Activated T-cell treated with anti-CD3 and anti-CD28 coated beads, Interleukin-2, amount 50 U/mL, for 24 hours (primary cell): Measurements from ENCODE around the gene LAPTM4A.
"Not testable (repeated sequence)": the region's sequence is repeated elsewhere in the genome, so short reads cannot be mapped to it uniquely, and the experiment has no call there.

Source experiments
- DNase-seq: peaks from one replicate; pipeline ENCODE4 v3.0.0-alpha.2; 2020
- H3K27ac Mint-ChIP-seq: 2 replicates; pipeline ENCODE4 v1.8.0; 2020; ENCODE audit warnings: mild to moderate bottlenecking, mixed read lengths
- H3K27me3 Mint-ChIP-seq: 2 replicates; pipeline ENCODE4 v1.8.0; 2020; ENCODE audit warnings: mixed read lengths
- H3K36me3 Mint-ChIP-seq: 2 replicates; pipeline ENCODE4 v1.8.0; 2020; ENCODE audit warnings: low read depth, mixed read lengths
- H3K4me1 Mint-ChIP-seq: 2 replicates; pipeline ENCODE4 v1.8.0; 2020; ENCODE audit warnings: low read depth, mixed read lengths
- H3K4me3 Mint-ChIP-seq: 2 replicates; pipeline ENCODE4 v1.8.0; 2020; ENCODE audit warnings: mild to moderate bottlenecking, moderate library complexity, mixed read lengths
- H3K9me3 Mint-ChIP-seq: 2 replicates; pipeline ENCODE4 v1.8.0; 2020; ENCODE audit warnings: mixed read lengths

LAPTM4A gene

DNA sequence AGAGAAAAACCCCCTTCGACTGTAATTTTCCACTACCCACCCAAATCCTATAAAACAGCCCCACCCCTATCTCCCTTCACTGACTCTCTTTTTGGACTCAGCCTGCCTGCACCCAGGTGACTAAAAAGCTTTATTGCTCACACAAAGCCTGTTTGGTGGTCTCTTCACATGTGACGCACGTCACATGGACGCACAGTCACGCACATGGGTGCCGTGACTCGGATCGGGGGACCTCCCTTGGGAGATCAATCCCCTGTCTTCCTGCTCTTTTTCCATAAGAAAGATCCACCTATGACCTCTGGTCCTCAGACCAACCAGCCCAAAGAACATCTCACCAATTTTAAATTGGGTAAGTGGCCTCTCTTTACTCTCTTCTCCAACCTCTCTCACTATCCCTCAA, 31.4 kb upstream of the LAPTM4A start:
- not testable (repeated sequence) for DNase-seq, H3K27me3 Mint-ChIP-seq, H3K4me1 Mint-ChIP-seq, H3K36me3 Mint-ChIP-seq, H3K27ac Mint-ChIP-seq, H3K4me3 Mint-ChIP-seq, H3K9me3 Mint-ChIP-seq

- no peak overlapping the region for H3K27ac Mint-ChIP-seq
- peaks cover 3% of the 10 kb centered on the region for H3K27me3 Mint-ChIP-seq
- no peak overlapping the region for H3K4me3 Mint-ChIP-seq
- H3K9me3 Mint-ChIP-seq = no peaks in the 10 kb centered on the region
- DNase-seq = no peak
- no peaks in the 10 kb centered on the region for H3K4me1 Mint-ChIP-seq
- no peaks in the 10 kb centered on the region for H3K36me3 Mint-ChIP-seq
These were observed 30.4 kb upstream of the LAPTM4A start for GRCh38 chr2:20081841-20082240.

- Mint-ChIP-seq H3K36me3 (no peaks in the 10 kb centered on the region), H3K9me3 (no peaks in the 10 kb centered on the region), H3K4me1 (no peaks in the 10 kb centered on the region), H3K27me3 (peaks cover 3% of the 10 kb centered on the region), H3K27ac (no peak overlapping the region), H3K4me3 (no peak overlapping the region)
- DNase-seq = no peak
These were observed 29.5 kb upstream of the LAPTM4A start for GRCh38 chr2:20080839-20081415.

- no peaks in the 10 kb centered on the region for H3K36me3 Mint-ChIP-seq
- DNase-seq = no peak
- H3K4me3 Mint-ChIP-seq = no peak overlapping the region
- no peaks in the 10 kb centered on the region for H3K4me1 Mint-ChIP-seq
- no peaks in the 10 kb centered on the region for H3K9me3 Mint-ChIP-seq
- peaks cover 3% of the 10 kb centered on the region for H3K27me3 Mint-ChIP-seq
- no peak overlapping the region for H3K27ac Mint-ChIP-seq
These were observed 29.0 kb upstream of the LAPTM4A start for GRCh38 chr2:20080428-20080827.

- Mint-ChIP-seq H3K4me3 (no peak overlapping the region), H3K9me3 (no peaks in the 10 kb centered on the region), H3K36me3 (no peaks in the 10 kb centered on the region)
These were observed 28.2 kb upstream of the LAPTM4A start for GRCh38 chr2:20079546-20080115.

GRCh38 chr2:20077411-20077940, 26.0 kb upstream of the LAPTM4A start:
- Mint-ChIP-seq H3K4me3 (no peak overlapping the region), H3K36me3 (no peaks in the 10 kb centered on the region), H3K27me3 (peaks cover 8% of the 10 kb centered on the region)

More at GRCh38 chr2:20079546-20080115, 28.2 kb upstream of the LAPTM4A start:
- Mint-ChIP-seq H3K27me3 (peaks cover 8% of the 10 kb centered on the region), H3K4me1 (no peaks in the 10 kb centered on the region), H3K27ac (no peak overlapping the region)
- no peak for DNase-seq

DNA sequence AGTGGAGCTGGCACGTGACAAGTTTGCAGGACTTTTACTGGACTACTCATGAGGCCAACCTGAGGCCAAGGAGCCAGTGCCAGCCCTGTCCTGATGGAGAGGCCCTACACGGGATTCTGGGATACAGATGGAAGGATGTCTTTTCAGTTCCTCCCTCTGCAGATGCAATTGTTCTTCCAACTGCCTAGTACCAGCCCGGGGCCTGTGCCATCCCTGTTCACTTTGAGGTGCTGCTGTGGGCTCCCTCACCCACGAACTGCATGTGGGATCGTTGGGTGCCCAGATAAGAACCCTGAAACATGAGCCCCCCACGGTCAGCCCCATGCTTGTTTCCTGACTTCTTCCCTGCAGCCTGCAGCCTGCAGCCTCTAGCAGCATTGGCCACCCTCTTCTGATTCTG, 25.3 kb upstream of the LAPTM4A start:
- H3K27me3 Mint-ChIP-seq = peaks cover 8% of the 10 kb centered on the region
- no peak overlapping the region for H3K27ac Mint-ChIP-seq
- no peaks in the 10 kb centered on the region for H3K4me1 Mint-ChIP-seq
- no peaks in the 10 kb centered on the region for H3K36me3 Mint-ChIP-seq
- H3K9me3 Mint-ChIP-seq = no peaks in the 10 kb centered on the region
- DNase-seq = no peak
- H3K4me3 Mint-ChIP-seq = no peak overlapping the region

More at GRCh38 chr2:20077411-20077940, 26.0 kb upstream of the LAPTM4A start:
- H3K4me1 Mint-ChIP-seq = no peaks in the 10 kb centered on the region
- H3K27ac Mint-ChIP-seq = no peak overlapping the region
- H3K9me3 Mint-ChIP-seq = no peaks in the 10 kb centered on the region
- DNase-seq = no peak

GRCh38 chr2:20074901-20075300, 23.5 kb upstream of the LAPTM4A start:
- no peaks in the 10 kb centered on the region for H3K9me3 Mint-ChIP-seq
- DNase-seq = no peak
- no peak overlapping the region for H3K4me3 Mint-ChIP-seq
- no peaks in the 10 kb centered on the region for H3K4me1 Mint-ChIP-seq
- H3K27ac Mint-ChIP-seq = no peak overlapping the region
- peaks cover 8% of the 10 kb centered on the region for H3K27me3 Mint-ChIP-seq
- H3K36me3 Mint-ChIP-seq = no peaks in the 10 kb centered on the region

DNA sequence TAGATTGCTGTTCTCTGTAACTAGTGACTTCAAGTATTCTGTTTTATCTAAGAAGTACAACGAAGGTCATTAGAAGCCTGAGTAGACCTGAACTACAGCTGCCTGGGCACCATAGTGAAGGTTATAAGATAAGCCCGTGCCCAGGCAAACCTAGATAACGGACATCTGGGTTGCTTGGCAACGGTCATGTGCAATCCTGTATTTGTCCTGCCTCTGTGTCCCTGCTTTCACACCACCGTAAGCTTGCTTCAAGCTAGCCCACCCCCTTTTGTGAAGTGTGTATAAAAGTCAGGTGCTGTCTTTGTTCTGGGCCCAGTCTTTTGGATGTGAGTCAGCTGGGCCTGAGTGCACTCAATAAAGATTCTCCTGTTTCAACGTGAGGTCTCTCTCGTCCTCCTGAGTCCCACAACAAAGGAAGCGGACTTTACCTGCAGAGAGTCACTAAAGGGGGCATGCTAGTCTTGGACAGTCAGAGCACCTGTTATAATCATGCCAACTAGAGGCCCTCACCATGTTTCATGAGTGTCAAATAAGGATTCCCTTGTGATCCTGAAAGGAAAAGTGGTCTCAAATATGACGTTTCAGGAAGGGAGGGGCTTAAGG, 22.7 kb upstream of the LAPTM4A start:
- DNase-seq, H3K27me3 Mint-ChIP-seq, H3K4me1 Mint-ChIP-seq, H3K9me3 Mint-ChIP-seq, H3K36me3 Mint-ChIP-seq, H3K27ac Mint-ChIP-seq, H3K4me3 Mint-ChIP-seq: not testable (repeated sequence)

GRCh38 chr2:20073460-20073859, 22.0 kb upstream of the LAPTM4A start:
- H3K36me3 Mint-ChIP-seq = no peaks in the 10 kb centered on the region
- no peaks in the 10 kb centered on the region for H3K9me3 Mint-ChIP-seq
- no peaks in the 10 kb centered on the region for H3K4me1 Mint-ChIP-seq
- H3K27ac Mint-ChIP-seq = no peak overlapping the region
- no peak for DNase-seq
- H3K4me3 Mint-ChIP-seq = no peak overlapping the region
- peaks cover 8% of the 10 kb centered on the region for H3K27me3 Mint-ChIP-seq

DNA sequence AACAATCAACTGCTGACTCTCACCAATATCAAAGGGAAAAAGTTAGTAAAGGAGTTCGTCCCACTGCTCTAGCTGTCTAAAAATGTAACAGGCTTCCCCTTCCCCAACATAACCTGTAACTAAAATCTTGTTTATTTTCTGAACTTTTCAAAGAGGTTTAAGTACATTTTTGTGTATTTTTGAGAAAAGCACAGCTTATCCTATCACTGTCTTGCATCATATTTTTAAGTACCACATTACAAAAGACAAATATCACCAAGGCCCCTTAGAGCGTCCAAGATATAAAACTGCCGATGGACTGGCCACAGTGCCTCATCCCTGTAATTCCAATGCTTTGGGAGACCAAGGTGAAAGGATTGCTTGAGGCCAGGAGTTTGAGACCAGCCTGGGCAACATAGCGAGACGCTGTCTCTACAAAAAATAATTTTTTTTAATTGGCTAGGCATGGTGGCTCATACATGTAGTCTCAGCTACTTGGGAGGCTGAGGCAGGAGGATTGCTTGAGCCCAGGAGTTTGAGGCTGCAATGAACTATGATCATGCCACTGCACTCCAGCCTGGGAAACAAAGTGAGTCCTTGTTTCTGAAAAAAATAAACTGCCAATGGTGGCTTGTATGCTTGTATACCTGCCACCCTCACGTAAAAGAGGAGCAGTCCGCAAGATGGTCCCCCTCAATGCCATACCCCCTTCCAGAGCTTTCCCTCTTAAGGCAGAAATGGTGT, 21.2 kb upstream of the LAPTM4A start:
- Mint-ChIP-seq H3K36me3 (no peaks in the 10 kb centered on the region), H3K27me3 (peaks cover 8% of the 10 kb centered on the region), H3K9me3 (no peaks in the 10 kb centered on the region), H3K27ac (no peak overlapping the region), H3K4me3 (no peak overlapping the region), H3K4me1 (no peaks in the 10 kb centered on the region)
- DNase-seq = no peak

- Mint-ChIP-seq H3K9me3 (no peaks in the 10 kb centered on the region), H3K27ac (no peak overlapping the region), H3K4me3 (no peak overlapping the region)
These were observed 20.3 kb upstream of the LAPTM4A start for GRCh38 chr2:20071397-20072383.

GRCh38 chr2:20069756-20070155, 18.3 kb upstream of the LAPTM4A start:
- Mint-ChIP-seq H3K36me3 (no peaks in the 10 kb centered on the region), H3K27ac (no peak overlapping the region), H3K4me1 (no peaks in the 10 kb centered on the region), H3K27me3 (peaks cover under 1% of the 10 kb centered on the region), H3K4me3 (no peak overlapping the region), H3K9me3 (no peaks in the 10 kb centered on the region)
- no peak for DNase-seq

More at GRCh38 chr2:20071397-20072383, 20.3 kb upstream of the LAPTM4A start:
- no peaks in the 10 kb centered on the region for H3K36me3 Mint-ChIP-seq
- peaks cover 5% of the 10 kb centered on the region for H3K27me3 Mint-ChIP-seq
- no peaks in the 10 kb centered on the region for H3K4me1 Mint-ChIP-seq
- DNase-seq = no peak
